ENCODE results near the gene C1RL. TPM values are rescaled to one million over a fixed set of nuclear protein-coding genes. Genes with fewer than 3 reads are reported as not detected.

The C1RL gene
- total RNA-seq, 6 experiments from 2014 or later = 8.5 to 20.0 (median 15.8) TPM

GRCh38 chr12:7092229-7092985 is 16.6 kb downstream of the C1RL start, which contains the start of gene C1R:
TSS of gene C1R (minus strand) at chr12:7092445. CDS start at chr12:7092388, 57 bp downstream.
- TF ChIP-seq CTCF (IDR thresholded peaks at IDR 0.05) = peak; percentile 96
- Mint-ChIP-seq H3K4me3 (peak within 1 kb of the TSS; percentile 91), H3K27ac (peak within 1 kb of the TSS; percentile 76), H3K9me3 (no peaks in the 10 kb centered on the region), H3K36me3 (ENCODE audit: low read depth) (no peaks in the 10 kb centered on the region), H3K27me3 (ENCODE audit: insufficient read depth) (peaks cover 13% of the 10 kb centered on the region), H3K4me1 (ENCODE audit: low read depth) (peaks cover 37% of the 10 kb centered on the region)
- peak; percentile 55 for DNase-seq

- H3K4me1 Mint-ChIP-seq (ENCODE audit: low read depth) = peaks cover 37% of the 10 kb centered on the region
- H3K36me3 Mint-ChIP-seq (ENCODE audit: low read depth) = no peaks in the 10 kb centered on the region
- no peak for TF ChIP-seq CTCF (IDR thresholded peaks at IDR 0.05)
- H3K9me3 Mint-ChIP-seq = no peaks in the 10 kb centered on the region
- peak overlapping the region; percentile 76 for H3K27ac Mint-ChIP-seq
- DNase-seq = no peak
- H3K27me3 Mint-ChIP-seq (ENCODE audit: insufficient read depth) = peaks cover 13% of the 10 kb centered on the region
- peak overlapping the region; percentile 91 for H3K4me3 Mint-ChIP-seq
These were observed 17.3 kb downstream of the C1RL start for GRCh38 chr12:7091660-7092228.

GRCh38 chr12:7091171-7091570 is 17.8 kb downstream of the C1RL start:
- no peak for TF ChIP-seq CTCF (IDR thresholded peaks at IDR 0.05)
- H3K4me3 Mint-ChIP-seq = peak overlapping the region; percentile 91; the same call in 1 of the 2 replicates
- H3K27ac Mint-ChIP-seq = peak overlapping the region; percentile 52; the same call in 1 of the 2 replicates

GRCh38 chr12:7090222-7090998 is 18.6 kb downstream of the C1RL start:
- Mint-ChIP-seq H3K4me1 (ENCODE audit: low read depth) (peaks cover 37% of the 10 kb centered on the region), H3K27ac (no peak overlapping the region), H3K9me3 (no peaks in the 10 kb centered on the region), H3K36me3 (ENCODE audit: low read depth) (no peaks in the 10 kb centered on the region), H3K4me3 (no peak overlapping the region), H3K27me3 (ENCODE audit: insufficient read depth) (peaks cover 13% of the 10 kb centered on the region)
- DNase-seq = no peak
- no peak for TF ChIP-seq CTCF (IDR thresholded peaks at IDR 0.05)

More at GRCh38 chr12:7091171-7091570, 17.8 kb downstream of the C1RL start:
- no peak for DNase-seq
- Mint-ChIP-seq H3K27me3 (ENCODE audit: insufficient read depth) (peaks cover 13% of the 10 kb centered on the region), H3K9me3 (no peaks in the 10 kb centered on the region), H3K36me3 (ENCODE audit: low read depth) (no peaks in the 10 kb centered on the region), H3K4me1 (ENCODE audit: low read depth) (peaks cover 37% of the 10 kb centered on the region)

GRCh38 chr12:7089196-7089871 is 19.7 kb downstream of the C1RL start:
- peaks cover 10% of the 10 kb centered on the region for H3K27me3 Mint-ChIP-seq (ENCODE audit: insufficient read depth)
- H3K9me3 Mint-ChIP-seq = no peaks in the 10 kb centered on the region
- no peak for DNase-seq
- H3K4me1 Mint-ChIP-seq (ENCODE audit: low read depth) = peaks cover 36% of the 10 kb centered on the region
- no peak overlapping the region for H3K4me3 Mint-ChIP-seq
- no peaks in the 10 kb centered on the region for H3K36me3 Mint-ChIP-seq (ENCODE audit: low read depth)
- TF ChIP-seq CTCF (IDR thresholded peaks at IDR 0.05) = no peak
- no peak overlapping the region for H3K27ac Mint-ChIP-seq

All from HFFc6 (cell line).